Left ventricle myocardium inferior (tissue), 1 donor: Measurements from ENCODE around the gene KRTAP4-1. TPM values are rescaled to one million over a fixed set of nuclear protein-coding genes. Genes with fewer than 3 reads are reported as not detected.
"Not testable (repeated sequence)": the region's sequence is repeated elsewhere in the genome, so short reads cannot be mapped to it uniquely, and the experiment has no call there.

ENCODE experiments used
- DNase-seq: peaks from one replicate; pipeline ENCODE4 v3.0.0-alpha.2; 2020
- H3K27ac ChIP-seq: fragments of 200-600 bp; replicated peaks from 2 replicates; pipeline ENCODE4 v1.8.0; 2021
- H3K27me3 ChIP-seq: fragments of 200-600 bp; 2 replicates; pipeline ENCODE4 v1.8.0; 2021; ENCODE audit warnings: low read depth
- H3K36me3 ChIP-seq: fragments of 200-600 bp; 2 replicates; pipeline ENCODE4 v1.8.0; 2021
- H3K4me1 ChIP-seq: fragments of 200-600 bp; 2 replicates; pipeline ENCODE4 v1.8.0; 2021
- H3K4me3 ChIP-seq: fragments of 200-600 bp; 2 replicates; pipeline ENCODE4 v1.8.0; 2021; ENCODE audit warnings: mild to moderate bottlenecking, moderate library complexity
- H3K9me3 ChIP-seq: fragments of 200-600 bp; replicated peaks from 2 replicates; pipeline ENCODE4 v1.8.0; 2021
- intact Hi-C: fragments of 100-400 bp; cut with micrococcal nuclease; formaldehyde crosslinking; loops from one replicate; pipeline ENCODE4 v1.11.0; 2022
- total RNA-seq: library from RNA; stranded (reverse); fragmentation: NEBNext Ultra II Directional; extraction: Animal tissue kit (Norgen Biotek cat#: 25700); gene quantifications from one replicate; pipeline ENCODE4 v1.2.1, GENCODE V29; 2021
- TF ChIP-seq, protein P1 (sequence below): fragments of 200-600 bp; IDR thresholded peaks from 2 replicates; pipeline ENCODE4 v1.8.0; 2021; ENCODE audit warnings: antibody characterized with exemption, mild to moderate bottlenecking, borderline replicate concordance
- donor health status: DM: no; HTN: yes; CAD: no; lungs with severe emphysema.

Gene KRTAP4-1
- total RNA-seq, 1 donor from 2014 or later = not detected

DNA sequence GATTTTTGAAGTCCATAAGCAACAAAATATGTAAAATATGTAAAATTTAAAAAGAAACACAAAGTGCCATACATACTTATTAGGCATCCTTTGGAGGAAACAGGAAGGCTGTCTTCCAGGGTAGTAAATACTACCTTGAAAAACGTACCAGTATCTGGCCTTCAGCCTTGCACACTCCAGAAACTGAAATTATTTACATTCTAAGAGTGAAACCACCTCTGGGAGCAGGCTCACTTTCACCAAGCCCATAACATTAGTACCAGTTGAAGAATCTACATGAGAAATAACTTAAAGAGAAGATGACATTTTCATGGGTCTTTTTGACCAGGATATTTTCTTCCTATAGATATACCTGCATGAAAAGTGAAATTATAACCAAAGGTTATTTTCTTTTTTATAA, 11.4 kb upstream of the KRTAP4-1 start:
- peaks cover 18% of the 10 kb centered on the region for H3K27me3 ChIP-seq
- H3K9me3 ChIP-seq = peaks cover 31% of the 10 kb centered on the region
- no peak for DNase-seq
- H3K4me1 ChIP-seq = no peaks in the 10 kb centered on the region
- intact Hi-C loops = no loop called here
- no peaks in the 10 kb centered on the region for H3K36me3 ChIP-seq
- no peak overlapping the region for H3K4me3 ChIP-seq
- TF ChIP-seq, protein P1, sequence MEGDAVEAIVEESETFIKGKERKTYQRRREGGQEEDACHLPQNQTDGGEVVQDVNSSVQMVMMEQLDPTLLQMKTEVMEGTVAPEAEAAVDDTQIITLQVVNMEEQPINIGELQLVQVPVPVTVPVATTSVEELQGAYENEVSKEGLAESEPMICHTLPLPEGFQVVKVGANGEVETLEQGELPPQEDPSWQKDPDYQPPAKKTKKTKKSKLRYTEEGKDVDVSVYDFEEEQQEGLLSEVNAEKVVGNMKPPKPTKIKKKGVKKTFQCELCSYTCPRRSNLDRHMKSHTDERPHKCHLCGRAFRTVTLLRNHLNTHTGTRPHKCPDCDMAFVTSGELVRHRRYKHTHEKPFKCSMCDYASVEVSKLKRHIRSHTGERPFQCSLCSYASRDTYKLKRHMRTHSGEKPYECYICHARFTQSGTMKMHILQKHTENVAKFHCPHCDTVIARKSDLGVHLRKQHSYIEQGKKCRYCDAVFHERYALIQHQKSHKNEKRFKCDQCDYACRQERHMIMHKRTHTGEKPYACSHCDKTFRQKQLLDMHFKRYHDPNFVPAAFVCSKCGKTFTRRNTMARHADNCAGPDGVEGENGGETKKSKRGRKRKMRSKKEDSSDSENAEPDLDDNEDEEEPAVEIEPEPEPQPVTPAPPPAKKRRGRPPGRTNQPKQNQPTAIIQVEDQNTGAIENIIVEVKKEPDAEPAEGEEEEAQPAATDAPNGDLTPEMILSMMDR = no peak
- H3K27ac ChIP-seq = no peak overlapping the region

DNA sequence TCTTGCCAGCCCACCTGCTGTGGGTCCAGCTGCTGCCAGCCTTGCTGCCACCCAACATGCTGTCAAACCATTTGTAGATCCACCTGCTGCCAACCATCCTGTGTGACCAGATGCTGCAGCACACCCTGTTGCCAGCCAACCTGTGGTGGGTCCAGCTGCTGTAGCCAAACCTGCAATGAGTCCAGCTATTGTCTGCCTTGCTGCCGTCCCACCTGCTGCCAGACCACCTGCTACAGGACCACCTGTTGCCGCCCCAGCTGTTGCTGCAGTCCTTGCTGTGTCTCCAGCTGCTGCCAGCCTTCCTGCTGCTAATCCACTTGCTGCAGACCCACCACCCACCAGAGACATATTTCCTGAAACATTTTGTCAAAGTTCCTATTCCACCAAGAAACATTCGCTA, 5.6 kb upstream of the KRTAP4-1 start:
- no peaks in the 10 kb centered on the region for H3K36me3 ChIP-seq
- no peak overlapping the region for H3K4me3 ChIP-seq
- no peak overlapping the region for H3K27ac ChIP-seq
- TF ChIP-seq, protein P1 = no peak
- DNase-seq = no peak
- H3K4me1 ChIP-seq = no peaks in the 10 kb centered on the region
- peaks cover 15% of the 10 kb centered on the region for H3K9me3 ChIP-seq
- H3K27me3 ChIP-seq = peaks cover 62% of the 10 kb centered on the region
- intact Hi-C loops = no loop called here

DNA sequence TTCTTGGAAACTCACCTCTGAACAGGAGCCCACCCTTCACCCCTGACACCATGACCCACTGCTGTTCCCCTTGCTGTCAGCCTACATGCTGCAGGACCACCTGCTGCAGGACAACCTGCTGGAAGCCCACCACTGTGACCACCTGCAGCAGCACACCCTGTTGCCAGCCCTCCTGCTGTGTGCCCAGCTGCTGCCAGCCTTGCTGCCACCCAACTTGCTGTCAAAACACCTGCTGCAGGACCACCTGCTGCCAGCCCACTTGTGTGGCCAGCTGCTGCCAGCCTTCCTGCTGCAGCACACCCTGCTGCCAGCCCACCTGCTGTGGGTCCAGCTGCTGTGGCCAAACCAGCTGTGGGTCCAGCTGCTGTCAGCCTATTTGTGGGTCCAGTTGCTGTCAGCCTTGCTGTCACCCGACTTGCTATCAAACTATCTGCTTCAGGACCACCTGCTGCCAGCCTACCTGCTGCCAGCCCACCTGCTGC, 5.2 kb upstream of the KRTAP4-1 start, which contains the start of gene KRTAP9-1:
TSS of gene KRTAP9-1 (plus strand) at position 51 of the 482 bp plus-strand sequence. CDS start at position 51, 0 bp downstream.
- H3K36me3 ChIP-seq, H3K4me3 ChIP-seq, intact Hi-C loops, DNase-seq, H3K27ac ChIP-seq, H3K4me1 ChIP-seq: not testable (repeated sequence)
- Histone ChIP-seq H3K27me3 (peaks cover 66% of the 10 kb centered on the region), H3K9me3 (peaks cover 13% of the 10 kb centered on the region)

DNA sequence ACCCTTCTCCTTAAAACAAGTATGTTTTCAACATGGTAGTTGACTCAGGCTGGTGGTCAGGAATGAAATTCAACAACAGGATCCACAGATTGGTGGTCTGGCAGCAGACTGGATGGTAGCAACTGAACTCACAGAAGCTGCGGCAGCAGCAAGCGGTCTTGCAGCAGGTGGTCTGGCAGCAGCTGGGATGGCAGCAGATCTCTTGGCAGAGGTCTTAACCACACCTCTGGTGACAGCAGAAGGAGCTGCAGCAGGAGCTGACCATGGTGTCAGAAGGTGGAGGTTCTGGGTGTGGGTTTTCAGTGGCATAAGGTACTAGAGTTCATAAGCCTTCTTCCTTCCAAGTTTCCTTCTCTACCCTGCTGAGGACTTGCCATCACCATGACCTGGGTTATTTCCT, 2.2 kb upstream of the KRTAP4-1 start:
- intact Hi-C loops = no loop called here
- H3K27ac ChIP-seq = no peak overlapping the region
- H3K36me3 ChIP-seq = no peaks in the 10 kb centered on the region
- no peak overlapping the region for H3K4me3 ChIP-seq
- H3K27me3 ChIP-seq = peaks cover 73% of the 10 kb centered on the region
- no peaks in the 10 kb centered on the region for H3K9me3 ChIP-seq
- H3K4me1 ChIP-seq = no peaks in the 10 kb centered on the region
- TF ChIP-seq, protein P1 = no peak
- DNase-seq = no peak

DNA sequence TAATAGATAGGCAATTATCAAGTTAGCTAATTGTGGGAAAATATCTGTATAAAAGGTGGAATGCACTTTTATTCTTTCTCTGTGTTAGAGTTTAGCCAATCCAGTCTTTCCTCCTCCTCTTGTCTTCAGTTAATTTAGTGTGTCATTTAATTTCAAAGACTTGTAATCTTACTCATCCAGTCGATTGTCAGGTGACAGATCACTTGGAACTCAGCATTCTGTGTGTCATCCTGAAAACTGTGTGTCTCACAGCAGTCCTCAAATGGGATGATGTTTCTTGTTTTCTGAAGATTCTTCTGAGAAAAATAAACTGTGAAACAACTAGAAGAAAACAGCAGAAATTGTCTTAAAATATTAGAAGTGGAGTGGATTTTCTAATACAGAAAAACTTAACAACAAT, 290 bp upstream of the KRTAP4-1 start:
- TF ChIP-seq, protein P1 = no peak
- no peak overlapping the region for H3K27ac ChIP-seq
- H3K9me3 ChIP-seq = no peaks in the 10 kb centered on the region
- H3K36me3 ChIP-seq = no peaks in the 10 kb centered on the region
- H3K4me3 ChIP-seq = no peak overlapping the region
- intact Hi-C loops = no loop called here
- DNase-seq = no peak
- no peaks in the 10 kb centered on the region for H3K4me1 ChIP-seq
- H3K27me3 ChIP-seq = peaks cover 61% of the 10 kb centered on the region

DNA sequence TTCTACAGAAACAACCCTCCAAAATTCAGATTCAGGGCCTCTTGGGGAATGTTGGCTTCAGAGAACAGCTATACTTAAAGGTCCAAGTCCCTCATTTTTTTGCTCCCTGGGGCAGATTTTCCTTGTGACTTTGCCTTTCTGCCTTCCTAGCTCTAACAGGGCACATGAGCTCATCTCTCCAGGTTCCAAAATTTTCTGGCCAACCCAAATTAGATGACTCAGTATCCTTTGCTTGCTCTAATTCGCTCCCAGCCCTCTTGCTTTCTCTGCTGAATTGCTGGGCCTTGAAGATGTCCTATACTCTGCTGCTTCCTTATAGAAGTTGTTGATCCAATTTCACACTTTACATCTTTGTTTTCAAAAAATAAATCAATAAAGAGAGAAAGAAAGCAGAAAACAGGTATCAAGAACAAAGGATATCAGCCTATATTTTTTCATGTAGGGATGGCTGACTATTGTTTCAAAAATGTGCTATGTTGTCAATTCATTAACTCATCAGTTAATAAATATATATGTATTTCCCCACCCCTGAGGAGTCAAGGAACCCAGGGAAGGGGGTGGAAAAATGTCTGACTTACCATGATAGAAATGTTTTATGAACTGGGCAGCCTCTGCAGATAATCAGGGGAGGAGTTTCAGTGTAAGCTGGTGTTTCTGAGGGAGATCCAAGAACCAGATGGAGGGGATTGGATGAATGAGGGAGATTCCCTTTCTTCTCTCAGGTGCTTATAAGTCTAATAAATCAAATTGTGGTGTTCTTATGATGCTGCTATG, 5.7 kb downstream of the KRTAP4-1 start:
- no peak overlapping the region for H3K4me3 ChIP-seq
- peaks cover 60% of the 10 kb centered on the region for H3K27me3 ChIP-seq
- TF ChIP-seq, protein P1 = no peak
- no peak overlapping the region for H3K27ac ChIP-seq
- intact Hi-C loops = no loop called here
- H3K36me3 ChIP-seq = no peaks in the 10 kb centered on the region
- no peaks in the 10 kb centered on the region for H3K9me3 ChIP-seq
- H3K4me1 ChIP-seq = no peaks in the 10 kb centered on the region
- DNase-seq = no peak
